ENCODE results near the gene MYO5A. TPM values are rescaled to one million over a fixed set of nuclear protein-coding genes. Genes with fewer than 3 reads are reported as not detected.

The MYO5A gene
- total RNA-seq, 1 experiment from 2014 or later = 17.6 TPM

DNA sequence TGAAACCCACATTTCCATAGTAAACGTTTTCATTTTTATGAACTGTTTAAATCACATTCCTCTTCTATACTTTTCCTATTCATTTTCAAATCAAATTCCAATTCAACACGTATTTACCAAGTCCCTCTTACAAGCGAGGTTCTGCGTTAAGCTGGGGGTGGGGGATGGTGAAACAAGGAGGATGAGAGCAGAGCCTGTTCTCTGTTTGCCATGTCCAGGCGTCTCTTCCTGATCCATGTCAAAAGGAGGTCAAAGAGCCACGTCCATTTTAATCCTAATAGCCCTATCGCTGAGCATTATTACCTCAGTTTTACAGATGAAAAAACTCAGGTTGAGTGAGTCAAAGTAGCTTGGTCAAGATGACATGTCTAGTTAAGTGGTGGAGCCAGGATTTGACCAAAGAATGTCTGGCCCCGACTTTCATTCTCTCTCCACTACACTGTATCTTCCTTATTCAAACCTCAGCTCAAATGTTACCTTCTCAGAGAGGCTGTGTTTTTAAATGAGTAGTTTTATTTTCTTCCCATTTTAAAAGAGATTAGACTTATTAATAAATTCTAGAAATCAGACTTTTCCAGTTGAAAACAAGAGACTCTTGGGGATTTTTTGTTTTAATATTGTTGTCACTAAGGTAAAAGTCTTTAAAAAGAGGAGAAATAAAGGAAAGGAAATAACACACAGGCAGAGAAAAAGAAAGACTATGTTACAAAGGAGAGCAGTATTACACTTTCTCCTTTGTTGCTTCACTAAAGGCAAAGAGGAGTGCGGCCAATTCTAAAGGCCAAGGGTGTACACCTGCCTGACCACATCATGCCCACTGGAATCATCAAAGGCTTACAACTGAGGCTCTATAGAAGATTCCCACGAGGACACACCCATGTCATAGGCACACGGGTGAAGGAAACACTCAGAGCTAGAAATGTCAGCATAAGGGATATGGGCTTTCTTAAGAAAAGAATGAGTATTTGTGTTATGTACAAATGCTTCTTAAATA is 42.4 kb downstream of the MYO5A start:
- CTCF ChIA-PET = no interaction called here
- POLR2A ChIA-PET = no interaction called here
- Histone ChIP-seq H3K4me2 (ENCODE audit: low read length) (no peak overlapping the region), H3K4me3 (replicated peaks in 1 of 2; ENCODE audit: low read depth in 1 of 2, low read length in 2 of 2) (no peak overlapping the region), H3K9me3 (ENCODE audit: control insufficient read depth in 1 of 2, insufficient read depth in 1 of 2, low read depth in 1 of 2, low read length in 2 of 2) (no peaks in the 10 kb centered on the region), H4K20me1 (ENCODE audit: insufficient read depth) (peaks cover 6% of the 10 kb centered on the region; the same call in 1 of the 2 replicates), H3K4me1 (ENCODE audit: control insufficient read depth in 1 of 2, insufficient read depth in 2 of 2, low read length in 2 of 2) (peaks cover 0 to 13% of the 10 kb centered on the region in 2 experiments; a peak in 1 of 4 replicates), H3K9ac (ENCODE audit: low read length) (no peak overlapping the region), H3K27ac (ENCODE audit: low read depth, low read length) (no peak overlapping the region), H2AFZ (ENCODE audit: low read depth, low read length, poor library complexity, severe bottlenecking) (no peak overlapping the region), H3K79me2 (ENCODE audit: insufficient read depth, low read length) (no peaks in the 10 kb centered on the region), H3K27me3 (ENCODE audit: insufficient read depth, low read length) (no peaks in the 10 kb centered on the region), H3K9me2 (ENCODE audit: insufficient read depth) (no peaks in the 10 kb centered on the region), H3K36me3 (ENCODE audit: control insufficient read depth in 1 of 2, insufficient read depth in 2 of 2, low read length in 2 of 2) (no peaks in the 10 kb centered on the region)
- RAD21 ChIA-PET (ENCODE audit: low non-redundant PET in 1 of 2, low total read pairs in 2 of 2, uncharacterized antibody in 2 of 2, unreplicated experiment in 2 of 2) = no interaction called here
- ATAC-seq = no peak
- no peak for DNase-seq (ENCODE audit: low read depth, low spot score)
- intact Hi-C loops (cut with micrococcal nuclease) = no loop called here
- no TSS peak for BruUV-seq (replicated peaks)
- TF ChIP-seq ELF1 (IDR thresholded peaks at IDR 0.05; ENCODE audit: borderline replicate concordance, low read depth) (no peak), MAX (IDR thresholded peaks at IDR 0.05) (no peak), ZBTB33 (IDR thresholded peaks at IDR 0.05; ENCODE audit: extremely low read depth, insufficient replicate concordance, low read length) (no peak), ZFX (IDR thresholded peaks at IDR 0.05) (no peak), SP1 (IDR thresholded peaks at IDR 0.05; ENCODE audit: low read depth) (no peak), ATF3 (IDR thresholded peaks at IDR 0.05) (no peak), JUND (IDR thresholded peaks at IDR 0.05) (no peak), POLR2AphosphoS5 (IDR thresholded peaks at IDR 0.05; ENCODE audit: low read depth, low read length) (no peak), ZNF274 (IDR thresholded peaks at IDR 0.05; ENCODE audit: low read depth, low read length) (no peak), YY1 (IDR thresholded peaks at IDR 0.05; ENCODE audit: extremely low read depth, insufficient replicate concordance, low read depth, low read length) (no peak), EZH2 (IDR thresholded peaks at IDR 0.05) (no peak), RAD21 (IDR thresholded peaks at IDR 0.05; ENCODE audit: low read depth) (no peak)

All from HCT116 (cell line).